Tibial nerve (tissue), 3 donors: ENCODE data around the gene KIF25.

Source experiments
- POLR2A ChIP-seq, 2 donors: fragments of 450-650 bp; IDR thresholded peaks; one replicate each; pipeline ENCODE4 v1.6.1; 2017; ENCODE audit warnings: antibody characterized with exemption in 2 of 2, mild to moderate bottlenecking in 2 of 2, moderate library complexity in 2 of 2
- TF ChIP-seq, protein P1 (sequence below), 5 experiments: fragments of 200-600 bp in 3 of 5; fragments of 450-650 bp in 2 of 5; sonication (generic) in 3 of 5; IDR thresholded peaks; one replicate each; pipeline ENCODE4 v1.5.1; 2016 to 2019; ENCODE audit warnings: antibody characterized with exemption in 5 of 5, mild to moderate bottlenecking in 3 of 5, moderate library complexity in 2 of 5

DNA sequence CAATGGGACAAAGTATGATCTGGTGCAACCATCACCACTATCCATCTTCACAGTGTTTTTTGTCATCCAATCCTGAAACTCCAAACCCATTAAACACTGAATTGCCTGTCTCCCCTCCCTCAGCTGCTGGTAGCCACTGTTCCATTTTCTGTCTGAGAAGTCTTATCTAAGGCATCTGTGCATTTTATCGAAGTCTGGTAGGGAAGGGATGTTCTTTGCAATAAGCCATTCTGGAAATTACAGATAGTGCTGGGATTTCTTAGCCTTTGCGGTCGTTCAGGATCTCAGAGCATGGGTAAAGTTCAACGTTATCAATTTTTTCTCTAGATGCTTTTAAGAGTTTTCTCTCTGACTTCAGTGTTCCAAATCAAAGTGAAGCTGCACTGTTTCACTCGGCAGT, 24.1 kb downstream of the KIF25 start:
- TF ChIP-seq, protein P1, sequence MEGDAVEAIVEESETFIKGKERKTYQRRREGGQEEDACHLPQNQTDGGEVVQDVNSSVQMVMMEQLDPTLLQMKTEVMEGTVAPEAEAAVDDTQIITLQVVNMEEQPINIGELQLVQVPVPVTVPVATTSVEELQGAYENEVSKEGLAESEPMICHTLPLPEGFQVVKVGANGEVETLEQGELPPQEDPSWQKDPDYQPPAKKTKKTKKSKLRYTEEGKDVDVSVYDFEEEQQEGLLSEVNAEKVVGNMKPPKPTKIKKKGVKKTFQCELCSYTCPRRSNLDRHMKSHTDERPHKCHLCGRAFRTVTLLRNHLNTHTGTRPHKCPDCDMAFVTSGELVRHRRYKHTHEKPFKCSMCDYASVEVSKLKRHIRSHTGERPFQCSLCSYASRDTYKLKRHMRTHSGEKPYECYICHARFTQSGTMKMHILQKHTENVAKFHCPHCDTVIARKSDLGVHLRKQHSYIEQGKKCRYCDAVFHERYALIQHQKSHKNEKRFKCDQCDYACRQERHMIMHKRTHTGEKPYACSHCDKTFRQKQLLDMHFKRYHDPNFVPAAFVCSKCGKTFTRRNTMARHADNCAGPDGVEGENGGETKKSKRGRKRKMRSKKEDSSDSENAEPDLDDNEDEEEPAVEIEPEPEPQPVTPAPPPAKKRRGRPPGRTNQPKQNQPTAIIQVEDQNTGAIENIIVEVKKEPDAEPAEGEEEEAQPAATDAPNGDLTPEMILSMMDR (IDR thresholded peaks at IDR 0.05): no peak
- TF ChIP-seq POLR2A (IDR thresholded peaks at IDR 0.05): no peak
